GM20000 (cell line): ENCODE measurements around the gene PAK1.

Source experiments
- DNase-seq: peaks from one replicate; pipeline ENCODE4 v3.0.0; 2012; ENCODE audit warnings: low spot score
- CTCF ChIP-seq: IDR thresholded peaks from 2 replicates; pipeline ENCODE4 v1.5.1; 2012; ENCODE audit warnings: mild to moderate bottlenecking, control low read depth; ENCODE audit errors: extremely low read depth, missing control alignments

PAK1 gene

DNA sequence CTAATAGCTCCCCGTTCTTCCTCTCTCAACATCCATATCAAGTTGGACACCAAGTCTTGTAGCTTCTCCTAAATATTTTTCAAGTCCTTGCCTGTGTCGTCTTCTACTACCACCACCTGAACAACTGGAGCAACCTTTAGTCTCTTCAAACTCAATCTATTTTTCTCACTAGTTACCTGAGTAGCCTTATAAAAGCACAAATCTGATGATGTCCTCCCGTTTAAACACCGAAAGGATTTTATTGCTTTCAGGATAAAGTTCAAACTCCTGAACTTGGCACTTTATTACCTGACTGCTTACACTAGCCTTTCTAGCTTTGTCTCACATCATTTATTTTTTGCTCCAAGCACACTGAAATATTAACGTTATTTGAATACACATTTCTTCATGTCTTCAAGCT is 1.3 kb upstream of the PAK1 start:
- TF ChIP-seq CTCF = no peak
- DNase-seq = no peak

DNA sequence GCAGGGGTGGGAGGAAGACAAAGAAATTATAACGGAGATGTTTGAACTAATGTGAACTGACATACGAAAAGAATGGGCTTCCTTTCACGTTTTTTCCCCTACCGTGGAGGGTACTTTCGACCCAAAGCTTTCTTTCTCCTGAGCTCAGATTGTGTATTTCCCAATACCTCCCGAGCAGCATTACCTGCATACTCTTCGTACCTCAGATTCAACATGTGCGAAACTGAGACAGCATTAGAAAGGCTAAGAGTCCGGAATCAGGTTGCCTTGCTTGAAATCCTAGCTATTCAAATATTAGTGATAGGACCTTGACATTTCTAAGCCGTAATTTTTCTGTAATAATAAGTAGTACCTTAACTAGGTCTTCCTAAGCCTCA is 778 bp upstream of the PAK1 start:
- TF ChIP-seq CTCF = no peak
- no peak for DNase-seq

DNA sequence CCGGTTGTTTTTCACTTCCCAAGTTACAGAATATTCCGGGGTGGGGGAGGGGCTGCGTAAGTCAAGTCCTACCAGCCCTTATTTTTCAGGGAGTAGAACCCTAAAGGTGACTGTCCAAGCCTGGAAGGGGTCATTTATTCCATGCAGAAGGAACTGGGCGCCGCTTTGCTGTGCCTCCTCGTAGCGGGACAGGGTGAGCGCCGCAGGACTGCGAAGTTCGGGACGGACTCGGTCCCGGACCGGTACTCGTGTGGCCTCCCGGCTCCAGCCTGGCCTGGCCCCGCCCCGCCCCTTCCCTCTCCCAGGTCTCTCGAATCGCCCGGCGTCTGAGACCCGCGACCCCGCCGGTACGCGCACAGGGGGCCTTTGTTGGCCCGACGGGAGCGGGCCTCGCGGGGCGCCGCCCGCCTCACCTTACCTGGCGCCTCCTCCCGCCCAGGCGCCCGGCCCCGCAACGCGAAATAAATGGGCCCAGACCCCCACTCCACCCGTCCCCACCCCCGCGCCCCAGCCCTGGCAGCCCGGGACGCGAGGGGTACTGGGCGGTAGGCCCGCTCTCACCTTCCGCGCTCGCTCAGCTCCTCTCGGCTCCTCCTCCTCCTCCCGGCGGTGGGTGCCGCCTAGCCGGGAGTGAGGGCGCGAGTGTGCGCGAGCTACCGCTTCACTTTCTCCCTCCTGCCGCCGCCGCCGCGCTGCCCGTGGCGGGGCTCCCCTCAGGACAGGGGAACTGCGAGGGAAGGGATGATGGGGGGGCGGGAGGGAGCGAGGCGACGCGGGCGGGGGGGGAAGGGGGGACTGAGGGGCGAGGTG is 698 bp downstream of the PAK1 start:
- TF ChIP-seq CTCF = no peak
- DNase-seq = peak; percentile 83

DNA sequence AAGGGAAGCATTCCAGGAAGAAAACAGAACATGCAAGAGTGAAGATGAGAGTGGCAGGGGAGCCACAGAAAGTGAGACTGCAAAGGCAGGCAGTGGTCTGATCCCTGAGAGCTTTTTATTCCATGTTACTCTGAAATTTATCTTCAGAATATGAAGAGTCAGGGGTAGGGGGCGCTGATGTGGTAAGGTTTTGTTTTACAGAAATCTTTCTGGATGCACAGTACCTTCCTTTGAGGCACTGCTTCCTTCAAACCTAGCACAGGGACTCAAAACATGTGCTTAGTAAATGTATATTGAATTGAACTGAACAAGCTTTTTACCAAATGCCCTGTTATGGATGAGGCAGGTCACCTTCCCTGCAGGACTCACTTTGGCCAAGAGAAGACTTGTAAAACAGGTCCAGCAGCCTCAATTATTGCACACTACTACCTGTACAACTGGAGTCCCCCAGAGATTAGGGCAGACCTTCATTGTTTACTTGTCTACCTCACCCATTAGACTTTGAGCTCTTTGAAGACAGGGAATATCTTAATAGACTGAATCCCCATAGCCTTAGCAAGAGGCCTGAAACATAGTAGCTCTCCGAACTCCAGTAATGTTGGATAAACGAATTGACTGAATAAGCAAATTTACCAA is 2.2 kb downstream of the PAK1 start:
- TF ChIP-seq CTCF = peak; percentile 21
- peak; percentile 43 for DNase-seq

- no peak for DNase-seq
- TF ChIP-seq CTCF = no peak
Observed at GRCh38 chr11:77470971-77471370, 2.9 kb downstream of the PAK1 start.

DNA sequence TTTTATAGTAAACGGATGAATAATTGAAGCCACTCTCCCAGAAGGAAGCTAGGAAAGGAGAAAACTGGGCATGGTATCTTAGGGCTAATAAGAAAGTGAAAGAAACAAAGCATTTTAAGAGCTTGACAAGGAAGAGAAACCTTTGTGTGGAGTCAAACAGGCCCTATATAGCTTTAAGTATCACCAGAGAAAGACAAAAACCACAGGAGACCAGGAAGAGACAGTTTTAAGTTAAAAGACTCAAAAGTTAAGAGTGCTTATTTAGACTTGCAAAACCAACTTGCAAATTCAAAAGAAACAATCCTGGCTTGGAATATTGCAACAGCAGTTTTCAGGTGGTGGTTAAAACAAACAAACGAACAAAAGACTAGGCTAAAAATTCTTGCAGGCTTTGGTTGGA is 3.4 kb downstream of the PAK1 start:
- DNase-seq = peak; percentile 52
- TF ChIP-seq CTCF = no peak

DNA sequence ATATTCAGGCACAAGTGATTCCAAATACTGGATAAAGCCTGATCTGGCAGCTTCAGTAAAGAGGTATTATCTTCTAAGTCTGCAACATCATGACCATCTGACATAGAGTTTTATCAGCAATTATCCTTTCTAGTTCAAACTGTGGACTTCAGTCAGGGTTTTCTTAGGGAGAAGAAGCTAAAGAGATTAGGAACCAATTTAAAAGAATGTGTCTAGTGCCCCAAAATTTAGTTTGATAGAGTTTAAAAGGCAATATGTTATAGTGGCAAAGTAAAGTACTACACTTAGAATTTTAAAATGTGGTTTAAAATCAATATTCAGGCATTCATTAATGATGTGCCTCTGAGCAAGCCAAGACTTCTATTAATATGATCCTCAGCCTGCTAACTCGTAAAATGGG is 5.4 kb downstream of the PAK1 start:
- no peak for DNase-seq
- no peak for TF ChIP-seq CTCF
